K562 (cell line): ENCODE results near the gene AHR. TPM values are rescaled to one million over a fixed set of nuclear protein-coding genes. Genes with fewer than 3 reads are reported as not detected.

Source experiments
- ATAC-seq: fragments of 200-7000 bp; cut with Tn5 transposase; 3 replicates; pipeline ENCODE4 v1.9.1; 2020; ENCODE audit warnings: moderate library complexity
- BruUV-seq: library from RNA; stranded (reverse); fragments of 400-500 nt; replicated peaks from 2 replicates; lab custom pipeline; 2021; lab: Mats Ljungman, UMichigan
- CTCF ChIA-PET: fragments of 300-600 bp; formaldehyde crosslinking; extraction: SDS; loops from one replicate; lab custom pipeline; 2021; ENCODE audit warnings: low intra/inter-chr PET ratio; lab: Yijun Ruan, JAX
- POLR2A ChIA-PET: fragments of 300-600, 350-650 bp; sonication (Branson Sonifier 250); formaldehyde crosslinking; extraction: SDS; loops from one replicate; lab custom pipeline; 2021; ENCODE audit warnings: antibody characterized with exemption, inconsistent platforms; lab: Yijun Ruan, JAX
- DNase-seq, 4 experiments: peaks; one replicate each; pipeline versions ENCODE4 v3.0.0 to v3.0.0-alpha.2; 2011 to 2018; ENCODE audit warnings: low spot score in 3 of 4, mixed read lengths in 3 of 4; ENCODE audit errors: extremely low read depth in 1 of 4
- FAIRE-seq: peaks from 2 replicates; lab custom pipeline; 2011; peaks lifted over from hg19 to GRCh38; lab: Jason Lieb, UNC
- H2AFZ ChIP-seq: 2 replicates; pipeline ENCODE4 v1.6.0; 2011; ENCODE audit warnings: low read depth, low read length, control low read depth, inconsistent platforms
- H3K27ac ChIP-seq: fragments of 200-600 bp; 3 replicates; pipeline ENCODE4 v1.8.0; 2011; ENCODE audit warnings: low read depth, mild to moderate bottlenecking, control low read depth, inconsistent platforms, low read length, moderate library complexity, mixed read lengths; ENCODE audit errors: extremely low read depth
- H3K27me3 ChIP-seq, 2 experiments: fragments of 300-600 bp in 1 of 2; 2 replicates in 1 of 2; 3 replicates in 1 of 2; pipeline versions ENCODE4 v1.6.0 to v1.8.0; 2011; ENCODE audit warnings: inconsistent platforms in 2 of 2, low read length in 2 of 2, mild to moderate bottlenecking in 1 of 2, mixed read lengths in 1 of 2, moderate library complexity in 1 of 2; ENCODE audit not compliant: control insufficient read depth in 2 of 2, insufficient read depth in 2 of 2
- H3K36me3 ChIP-seq: fragments of 300-600 bp; 3 replicates; pipeline ENCODE4 v1.8.0; 2011; ENCODE audit warnings: mild to moderate bottlenecking, low read length, inconsistent platforms; ENCODE audit not compliant: control insufficient read depth, insufficient read depth
- H3K4me1 ChIP-seq, 2 experiments: fragments of 200-600 bp in 1 of 2; replicated peaks in 1 of 2; 2 replicates in 1 of 2; 3 replicates in 1 of 2; pipeline versions ENCODE4 v1.5.1 to v1.8.0; 2011; ENCODE audit warnings: inconsistent platforms in 2 of 2, low read length in 2 of 2, mild to moderate bottlenecking in 1 of 2, mixed read lengths in 1 of 2, moderate library complexity in 1 of 2; ENCODE audit not compliant: control insufficient read depth in 2 of 2, insufficient read depth in 2 of 2
- H3K4me2 ChIP-seq: 2 replicates; pipeline ENCODE4 v1.6.1; 2011; ENCODE audit warnings: low read length, control low read depth, inconsistent platforms, mixed read lengths; ENCODE audit not compliant: insufficient read depth
- H3K4me3 ChIP-seq: fragments of 200-600 bp; sonication (generic), shearing (Covaris generic); 2 replicates; pipeline ENCODE4 v1.5.1; 2016; ENCODE audit warnings: control low read depth, inconsistent platforms
- H3K79me2 ChIP-seq: fragments of 200-600 bp; 3 replicates; pipeline ENCODE4 v1.8.0; 2011; ENCODE audit warnings: low read length, inconsistent platforms; ENCODE audit not compliant: control insufficient read depth, insufficient read depth
- H3K9ac ChIP-seq, 2 experiments: 2 replicates each; pipeline versions ENCODE4 v1.6.0 to v1.6.1; 2011; ENCODE audit warnings: low read depth in 2 of 2, low read length in 2 of 2, control low read depth in 1 of 2, inconsistent platforms in 1 of 2, mild to moderate bottlenecking in 1 of 2, mixed read lengths in 1 of 2; ENCODE audit not compliant: insufficient read depth in 1 of 2
- H3K9me1 ChIP-seq: one replicate; pipeline ENCODE4 v1.6.0; 2011; ENCODE audit warnings: inconsistent platforms, mild to moderate bottlenecking, low read length, moderate library complexity; ENCODE audit not compliant: control insufficient read depth, insufficient read depth
- H3K9me3 ChIP-seq: replicated peaks from 2 replicates; pipeline ENCODE4 v1.5.1; 2011; ENCODE audit warnings: low read depth, low read length, inconsistent platforms; ENCODE audit not compliant: control insufficient read depth, insufficient read depth
- H4K20me1 ChIP-seq: replicated peaks from 2 replicates; pipeline ENCODE4 v1.6.1; 2011; ENCODE audit warnings: low read length, inconsistent platforms, mixed read lengths; ENCODE audit not compliant: control insufficient read depth, insufficient read depth
- RBM14 ChIP-seq: fragments of 200-400 bp; formaldehyde crosslinking; IDR thresholded peaks from 2 replicates; pipeline ENCODE4 v1.6.1; 2018; ENCODE audit warnings: low read depth, mild to moderate bottlenecking, low read length, moderate library complexity, borderline replicate concordance; ENCODE audit not compliant: insufficient read depth
- SP1 ChIP-seq: sonication (generic); formaldehyde crosslinking; IDR thresholded peaks from 2 replicates; pipeline ENCODE4 v1.8.1; 2022; ENCODE audit warnings: mild to moderate bottlenecking, missing genetic modification reagents
- THRAP3 ChIP-seq: fragments of 450-650 bp; IDR thresholded peaks from 2 replicates; pipeline ENCODE4 v1.6.1; 2016; ENCODE audit warnings: mild to moderate bottlenecking, inconsistent platforms, borderline replicate concordance
- ZZZ3 ChIP-seq: fragments of 450-650 bp; IDR thresholded peaks from 2 replicates; pipeline ENCODE4 v1.6.1; 2016; ENCODE audit warnings: antibody characterized with exemption, mild to moderate bottlenecking, moderate library complexity
- WGBS: fragments of 100-300 bp; shearing (Covaris generic); methylation state at CpG from one replicate; pipeline ENCODE4 v1.1.6; 2016; ENCODE audit warnings: low coverage, mixed read lengths; ENCODE audit not compliant: insufficient coverage; ENCODE audit errors: missing lambda C conversion rate; 5-methylcytosine and 5-hydroxymethylcytosine counted together
- in situ Hi-C: fragments of 300-500 bp; cut with MboI; formaldehyde crosslinking; loops from 4 replicates; pipeline ENCODE4 v1.15.0; 2018; ENCODE audit warnings: inconsistent platforms, mixed read lengths
- intact Hi-C: fragments of 100-400 bp; cut with micrococcal nuclease; formaldehyde crosslinking; loops from 2 replicates; pipeline ENCODE4 v1.14.2; 2022
- polyA plus RNA-seq, 8 experiments: library from polyadenylated mRNA; depleted of rRNA in 4 of 8; stranded (reverse) in 5 of 8; unstranded in 3 of 8; fragments of >200 nt; fragmentation: Nextera tagmentation in 2 of 8; fragmentation: Illumina TruSeq in 1 of 8; extraction: Ambion mirVana in 2 of 8; extraction: Trizol in 1 of 8; gene quantifications; 2 replicates each; pipeline versions ENCODE4 v1.2.1 to v1.2.3, GENCODE V29; 2011 to 2014; ENCODE audit warnings: inconsistent platforms in 1 of 8, missing spikeins in 1 of 8
- total RNA-seq, 7 experiments: library from RNA; depleted of rRNA in 6 of 7; stranded (reverse); fragments of >200 nt in 6 of 7; fragmentation: Illumina TruSeq in 2 of 7; extraction: Trizol in 2 of 7; gene quantifications; 2 replicates each; pipeline versions ENCODE4 v1.2.1 to v1.2.3, GENCODE V29; 2011 to 2021; ENCODE audit warnings: low replicate concordance in 1 of 7

Gene AHR
- total and polyA plus RNA-seq, 9 of the 15 experiments (the other 6 are each of a cell fraction or from before 2014, with no cell fraction given): 0.16 TPM; not detected in 8

GRCh38 chr7:17329440-17329839, 31.0 kb downstream of the AHR start:
- no peak for DNase-seq
- H3K36me3 ChIP-seq: no peaks in the 10 kb centered on the region
- no peaks in the 10 kb centered on the region for H3K27me3 ChIP-seq
- CTCF ChIA-PET: no interaction called here
- intact Hi-C loops (no loop called here), in situ Hi-C loops (no loop called here)
- no peak overlapping the region for H3K9ac ChIP-seq
- H3K27ac ChIP-seq: no peak overlapping the region
- H4K20me1 ChIP-seq: no peaks in the 10 kb centered on the region
- H3K4me3 ChIP-seq: no peak overlapping the region
- H3K4me2 ChIP-seq: no peak overlapping the region
- POLR2A ChIA-PET: no interaction called here
- H3K9me3 ChIP-seq: no peaks in the 10 kb centered on the region
- ATAC-seq: no peak
- no TSS peak for BruUV-seq
- TF ChIP-seq ZZZ3 (no peak), THRAP3 (no peak)
- H3K9me1 ChIP-seq: no peaks in the 10 kb centered on the region
- H2AFZ ChIP-seq: no peak overlapping the region
- H3K79me2 ChIP-seq: no peaks in the 10 kb centered on the region
- FAIRE-seq: no peak
- H3K4me1 ChIP-seq: no peaks in the 10 kb centered on the region

- Histone ChIP-seq H3K27me3 (no peaks in the 10 kb centered on the region), H3K36me3 (no peaks in the 10 kb centered on the region), H2AFZ (no peak overlapping the region)
- TF ChIP-seq RBM14 (no peak), SP1 (CRISPR knock-in tag) (no peak)
- TF ChIP-seq, all 486 proteins: peak for 0
- intact Hi-C loops (no loop called here), in situ Hi-C loops (no loop called here)
- Histone ChIP-seq H3K9ac (no peak overlapping the region), H3K27ac (no peak overlapping the region), H3K79me2 (no peaks in the 10 kb centered on the region), H3K4me1 (no peaks in the 10 kb centered on the region), H4K20me1 (no peaks in the 10 kb centered on the region), H3K4me3 (no peak overlapping the region), H3K9me1 (no peaks in the 10 kb centered on the region), H3K9me3 (no peaks in the 10 kb centered on the region), H3K4me2 (no peak overlapping the region)
- BruUV-seq: no TSS peak
- ATAC-seq: no peak
- FAIRE-seq: no peak
- ChIA-PET POLR2A (no interaction called here), CTCF (no interaction called here)
- 9% methylated on average over 2 of the region's 2 CpGs for WGBS
- DNase-seq: no peak
These were observed 33.5 kb downstream of the AHR start for GRCh38 chr7:17331891-17332501.
